SH-SY5Y (cell line): ENCODE measurements around the gene CLCNKB.

Experiments used
- GATA2 ChIP-seq: IDR thresholded peaks from 2 replicates; pipeline ENCODE4 v1.6.1; 2011; ENCODE audit warnings: mild to moderate bottlenecking, low read depth, low read length
- GATA3 ChIP-seq: IDR thresholded peaks from 2 replicates; pipeline ENCODE4 v1.6.1; 2011; ENCODE audit warnings: low read depth, mild to moderate bottlenecking, low read length, moderate library complexity

GRCh38 chr1:15997076-15997585 is 46.5 kb upstream of the CLCNKB start:
- no peak for TF ChIP-seq GATA2
- no peak for TF ChIP-seq GATA3
